Pancreas (tissue), 10 donors: ENCODE measurements around the gene B4GALT2. TPM values are rescaled to one million over a fixed set of nuclear protein-coding genes. Genes with fewer than 3 reads are reported as not detected.

Experiments
- ATAC-seq, 4 donors: fragments of 200-7000 bp; cut with Tn5 transposase; one replicate each; pipeline versions ENCODE4 v1.8.0 to v1.9.1; 2020; ENCODE audit warnings: mild to moderate bottlenecking in 4 of 4, moderate library complexity in 4 of 4
- DNase-seq, 6 donors: peaks; one replicate each; pipeline ENCODE4 v3.0.0-alpha.2; 2020
- FAIRE-seq: peaks from 2 replicates; lab custom pipeline; 2012; peaks lifted over from hg19 to GRCh38; lab: Jason Lieb, UNC
- H3K27ac ChIP-seq, 4 donors: fragments of 200-600 bp; sonication (generic); 1 replicate in 3 of 4; 2 replicates in 1 of 4; pipeline versions ENCODE4 v1.5.0 to v1.8.0; 2020
- H3K27me3 ChIP-seq, 4 donors: fragments of 200-600 bp; one replicate each; pipeline ENCODE4 v1.8.0; 2021
- H3K36me3 ChIP-seq, 3 donors: fragments of 200-600 bp; sonication (generic) in 1 of 3; one replicate each; pipeline versions ENCODE4 v1.5.0 to v1.8.0; 2020 to 2021
- H3K4me1 ChIP-seq, 3 donors: fragments of 200-600 bp; one replicate each; pipeline ENCODE4 v1.8.0; 2021
- H3K4me3 ChIP-seq, 4 donors: fragments of 200-600 bp; sonication (generic) in 2 of 4; one replicate each; pipeline versions ENCODE4 v1.5.0 to v1.8.0; 2020 to 2021
- H3K9me3 ChIP-seq, 4 donors: fragments of 200-600 bp; one replicate each; pipeline ENCODE4 v1.8.0; 2021
- CTCF ChIP-seq, 4 donors: fragments of 200-600 bp; sonication (generic) in 3 of 4; IDR thresholded peaks; one replicate each; pipeline versions ENCODE4 v1.5.0 to v1.8.0; 2021; ENCODE audit warnings: antibody characterized with exemption in 4 of 4
- WGBS, 2 donors: extraction: QIAGEN DNeasy Blood & Tissue Kit; methylation state at CpG; one replicate each; pipeline ENCODE4 v1.1.7; 2013; 5-methylcytosine and 5-hydroxymethylcytosine counted together
- intact Hi-C, 3 donors: fragments of 100-400 bp; cut with DNase I; formaldehyde crosslinking; loops; one replicate each; pipeline versions ENCODE4 v1.11.1 to v1.14.2; 2022
- polyA plus RNA-seq, 2 donors: library from polyadenylated mRNA; stranded (reverse); fragments of 200-250 nt; gene quantifications; one replicate each; pipeline ENCODE4 v1.2.3, GENCODE V29; 2013
- total RNA-seq, 6 donors: library from RNA; stranded (reverse); fragmentation: NEBNext Ultra II Directional in 4 of 6; extraction: Animal tissue kit (Norgen Biotek cat#: 25700) in 4 of 6; gene quantifications; one replicate each; pipeline versions ENCODE4 v1.2.1 to v1.2.4, GENCODE V29; 2021 to 2023
- donor health status: healthy with polysubstance abuse.
- donor health status: DM: no; HTN: no; CAD: no; lungs with moderate emphysema.
- donor health status: DM: no; HTN: no; CAD: no.
- donor health status: control.
- donor health status: control.
- donor health status: Bipolar disorder and iron deficiency.
- donor health status: DM: yes; HTN: yes; CAD: no.
- donor health status: DM: no; HTN: no; CAD: no.
- donor health status: DM: no; HTN: no; CAD: no.
- donor health status: DM: yes; HTN: yes; CAD: no.

Gene B4GALT2
- total and polyA plus RNA-seq, 8 donors = 16.7 to 36.7 (median 27.6) TPM

GRCh38 chr1:43992232-43992995 is 13.4 kb downstream of the B4GALT2 start:
- no peak for TF ChIP-seq CTCF (IDR thresholded peaks at IDR 0.05)
- peak in 1 of 6 donors; percentile 38 for DNase-seq
- Histone ChIP-seq H3K36me3 (no peaks in the 10 kb centered on the region), H3K9me3 (no peaks in the 10 kb centered on the region), H3K27me3 (no peaks in the 10 kb centered on the region), H3K4me1 (peaks cover 0 to 12% (median 5%) of the 10 kb centered on the region in 3 donors), H3K4me3 (peak overlapping the region; percentile 57 to 87 (median 64)), H3K27ac (peak overlapping the region; percentile 73 to 89 (median 84))
- WGBS, 2 donors = 34 to 37% methylated on average over 11 of the region's 11 CpGs
- intact Hi-C loops = no loop called here
- peak in 1 of 4 donors; percentile 0 for ATAC-seq
- FAIRE-seq = no peak

- no peak for TF ChIP-seq CTCF (IDR thresholded peaks at IDR 0.05)
- peaks cover 0 to 12% (median 5%) of the 10 kb centered on the region in 3 donors for H3K4me1 ChIP-seq
- FAIRE-seq = no peak
Measured at GRCh38 chr1:43993206-43993914, 14.3 kb downstream of the B4GALT2 start.

GRCh38 chr1:43994071-43994470 is 15.1 kb downstream of the B4GALT2 start:
- Histone ChIP-seq H3K4me1 (peaks cover 0 to 12% (median 5%) of the 10 kb centered on the region in 3 donors), H3K36me3 (no peaks in the 10 kb centered on the region), H3K4me3 (no peak overlapping the region), H3K27me3 (no peaks in the 10 kb centered on the region), H3K27ac (no peak overlapping the region), H3K9me3 (no peaks in the 10 kb centered on the region)
- no peak for DNase-seq
- intact Hi-C loops = no loop called here
- no peak for FAIRE-seq
- no peak for TF ChIP-seq CTCF (IDR thresholded peaks at IDR 0.05)
- WGBS, 2 donors = 91 to 94% methylated on average over 7 of the region's 7 CpGs
- no peak for ATAC-seq

More at GRCh38 chr1:43993206-43993914, 14.3 kb downstream of the B4GALT2 start:
- H3K9me3 ChIP-seq = no peaks in the 10 kb centered on the region
- H3K4me3 ChIP-seq = no peak overlapping the region
- intact Hi-C loops = no loop called here
- DNase-seq (no peak), ATAC-seq (no peak)
- no peak overlapping the region for H3K27ac ChIP-seq
- H3K36me3 ChIP-seq = no peaks in the 10 kb centered on the region
- H3K27me3 ChIP-seq = no peaks in the 10 kb centered on the region
- 91 to 95% methylated on average over 9 of the region's 9 CpGs for WGBS, 2 donors

- TF ChIP-seq CTCF (IDR thresholded peaks at IDR 0.05) = no peak
- FAIRE-seq (no peak), ATAC-seq (no peak), DNase-seq (peak in 1 of 6 donors; percentile 60)
- intact Hi-C loops = no loop called here
- Histone ChIP-seq H3K4me1 (peaks cover 0 to 12% (median 5%) of the 10 kb centered on the region in 3 donors), H3K27ac (no peak overlapping the region), H3K27me3 (no peaks in the 10 kb centered on the region), H3K4me3 (no peak overlapping the region), H3K9me3 (no peaks in the 10 kb centered on the region), H3K36me3 (no peaks in the 10 kb centered on the region)
- WGBS, 2 donors = 79 to 81% methylated on average over 15 of the region's 15 CpGs
Measured at GRCh38 chr1:43994794-43995790, 16.1 kb downstream of the B4GALT2 start.
